ENCODE measurements around the gene TJAP1. TPM values are rescaled to one million over a fixed set of nuclear protein-coding genes. Genes with fewer than 3 reads are reported as not detected.
"Not testable (repeated sequence)": the region's sequence is repeated elsewhere in the genome, so short reads cannot be mapped to it uniquely, and the experiment has no call there.

Gene TJAP1
- total RNA-seq, 1 donor from 2014 or later, result 20.3 TPM

GRCh38 chr6:43523284-43523683 is 45.9 kb downstream of the TJAP1 start:
- DNase-seq (ENCODE audit: low spot score), result no peak

- no peak for DNase-seq (ENCODE audit: low spot score)
These were observed 47.2 kb downstream of the TJAP1 start for GRCh38 chr6:43524483-43524961.

- peak; percentile 57 for DNase-seq (ENCODE audit: low spot score)
These were observed 54.8 kb downstream of the TJAP1 start for GRCh38 chr6:43532201-43532600.

GRCh38 chr6:43538986-43539385 is 61.6 kb downstream of the TJAP1 start:
- DNase-seq (ENCODE audit: low spot score), result not testable (repeated sequence)

- not testable (repeated sequence) for DNase-seq (ENCODE audit: low spot score)
These were observed 62.0 kb downstream of the TJAP1 start for GRCh38 chr6:43539409-43539808.

GRCh38 chr6:43540507-43540906 is 63.1 kb downstream of the TJAP1 start:
- DNase-seq (ENCODE audit: low spot score), result no peak

- DNase-seq (ENCODE audit: low spot score), result no peak
These were observed 64.6 kb downstream of the TJAP1 start for GRCh38 chr6:43541774-43542471.

- no peak for DNase-seq (ENCODE audit: low spot score)
These were observed 67.1 kb downstream of the TJAP1 start for GRCh38 chr6:43544461-43544860.

GRCh38 chr6:43547222-43547621 is 69.9 kb downstream of the TJAP1 start:
- no peak for DNase-seq (ENCODE audit: low spot score)

Small RNA genes within 50 kb of the gene (microRNA-seq; reads per million reads assigned to microRNA genes)
- not detected for gene MIR6780B (ENCODE audit: borderline number of aligned reads)

Other genes starting within 250 kb of the TJAP1 start
- gene DNPH1, start 248.1 kb upstream of the TJAP1 start, total RNA-seq, result 36.5 TPM
- 0.06 TPM for gene TTBK1, start 234.1 kb upstream of the TJAP1 start, total RNA-seq
- not detected for gene SLC22A7, start 179.3 kb upstream of the TJAP1 start, total RNA-seq
- 0.58 TPM for gene CRIP3, start 168.7 kb upstream of the TJAP1 start, total RNA-seq
- gene ZNF318, start 107.9 kb upstream of the TJAP1 start, total RNA-seq, result 16.1 TPM
- gene ABCC10, start 50.0 kb upstream of the TJAP1 start, total RNA-seq, result 22.0 TPM
- gene DLK2, start 22.0 kb upstream of the TJAP1 start, total RNA-seq, result not detected
- gene LRRC73, start 32.8 kb downstream of the TJAP1 start, total RNA-seq, result 0.45 TPM
- 72.5 TPM for gene YIPF3, start 39.4 kb downstream of the TJAP1 start, total RNA-seq
- 37.3 TPM for gene POLR1C, start 39.5 kb downstream of the TJAP1 start, total RNA-seq
- gene XPO5, start 98.5 kb downstream of the TJAP1 start, total RNA-seq, result 43.6 TPM
- gene POLH, start 98.6 kb downstream of the TJAP1 start, total RNA-seq, result 10.7 TPM
- gene GTPBP2, start 151.7 kb downstream of the TJAP1 start, total RNA-seq, result 101 TPM
- 19.0 TPM for gene MAD2L1BP, start 158.3 kb downstream of the TJAP1 start, total RNA-seq
- not detected for gene RSPH9, start 167.5 kb downstream of the TJAP1 start, total RNA-seq
- gene MRPS18A, start 210.2 kb downstream of the TJAP1 start, total RNA-seq, result 34.5 TPM

Data from mesenteric fat pad (tissue), 1 donor.